Posterior cingulate gyrus (tissue), 11 donors: ENCODE results near the gene IBA57.
"Not testable (repeated sequence)": the region's sequence is repeated elsewhere in the genome, so short reads cannot be mapped to it uniquely, and the experiment has no call there.

ENCODE experiments used
- DNase-seq, 10 donors: peaks; one replicate each; pipeline versions ENCODE4 v3.0.0 to v3.0.0-alpha.2; 2020 to 2021; ENCODE audit warnings: mixed read lengths in 3 of 10
- intact Hi-C: fragments of 100-400 bp; cut with DNase I; formaldehyde crosslinking; loops from one replicate; pipeline ENCODE4 v1.15.1; 2023

Gene IBA57

DNA sequence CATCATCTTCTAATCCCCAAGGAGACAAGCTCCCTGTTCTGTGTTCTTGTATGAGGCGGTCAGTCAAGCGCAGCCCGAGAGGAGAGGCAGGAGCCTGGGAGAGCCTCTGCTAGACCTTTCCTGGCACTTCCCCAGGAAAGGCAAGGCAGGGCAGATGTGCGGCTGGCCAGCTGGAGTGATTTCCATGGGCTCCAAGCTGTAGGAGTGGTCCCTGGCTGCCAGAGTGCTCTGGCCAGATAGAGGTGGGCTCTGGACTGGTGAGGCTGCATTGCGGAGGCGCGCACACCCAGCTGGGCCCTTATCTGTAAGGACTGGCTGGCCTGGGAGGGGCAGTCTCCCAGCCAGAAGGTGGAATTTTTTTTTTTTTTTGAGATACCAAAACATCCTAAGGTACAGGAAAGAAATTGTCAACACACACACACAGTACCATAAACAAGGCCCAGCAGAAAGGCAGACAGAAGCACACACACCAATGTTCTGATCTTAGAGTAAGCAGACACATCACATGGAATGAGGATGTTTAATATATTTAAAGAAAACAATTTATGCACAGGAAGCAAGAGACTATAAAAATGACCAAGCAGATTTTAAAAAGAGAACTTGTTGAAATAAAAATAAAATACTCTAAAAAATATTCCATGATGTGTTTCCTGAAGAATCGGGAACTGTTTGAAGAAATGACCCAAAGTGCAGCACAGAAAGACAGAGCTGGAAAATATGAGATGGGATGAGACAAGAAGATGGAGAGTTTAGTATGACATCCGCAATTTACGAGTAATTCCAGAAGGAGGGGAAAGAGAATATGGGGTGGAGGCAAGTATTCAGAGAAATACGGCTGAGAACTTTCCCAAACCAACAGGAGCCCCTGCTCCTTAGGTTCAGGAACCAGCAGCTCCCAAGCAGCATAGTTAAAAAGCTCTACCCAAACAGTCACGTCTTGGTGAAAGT is 13.4 kb downstream of the IBA57 start:
- intact Hi-C loops, result no loop called here
- peak in 1 of 10 donors; percentile 49 for DNase-seq

DNA sequence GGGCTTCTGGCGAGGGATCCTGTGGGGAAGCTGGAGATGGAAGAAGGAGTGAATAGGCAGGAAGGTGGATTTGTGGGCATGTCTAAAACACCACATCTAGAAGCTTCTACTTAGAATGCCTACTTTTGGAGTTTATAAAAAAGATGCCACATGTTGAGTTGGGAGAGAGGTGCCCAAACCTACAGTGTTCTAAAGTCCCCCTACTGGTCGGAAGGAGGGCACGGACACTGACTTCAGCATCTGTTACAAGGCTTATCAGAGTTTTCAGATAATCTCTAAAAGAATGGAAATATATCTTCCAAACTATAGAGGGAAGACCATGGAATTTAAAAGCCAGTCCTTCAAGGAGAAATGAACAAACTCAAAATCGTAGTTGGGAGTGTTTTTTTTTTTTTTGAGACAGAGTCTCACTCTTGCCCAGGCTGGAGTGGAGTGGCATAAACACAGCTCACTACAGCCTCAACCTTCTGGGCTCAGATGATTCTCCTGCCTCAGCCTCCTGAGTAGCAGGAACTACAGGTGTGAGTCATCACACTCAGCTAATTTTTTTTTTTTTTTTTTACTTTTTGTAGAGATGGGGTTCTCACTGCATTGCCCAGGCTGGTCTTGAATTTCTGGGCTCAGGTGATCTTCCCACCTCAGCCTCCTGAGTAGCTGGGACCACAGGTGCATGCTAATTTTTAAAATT is 14.8 kb downstream of the IBA57 start:
- intact Hi-C loops, result no loop called here

DNA sequence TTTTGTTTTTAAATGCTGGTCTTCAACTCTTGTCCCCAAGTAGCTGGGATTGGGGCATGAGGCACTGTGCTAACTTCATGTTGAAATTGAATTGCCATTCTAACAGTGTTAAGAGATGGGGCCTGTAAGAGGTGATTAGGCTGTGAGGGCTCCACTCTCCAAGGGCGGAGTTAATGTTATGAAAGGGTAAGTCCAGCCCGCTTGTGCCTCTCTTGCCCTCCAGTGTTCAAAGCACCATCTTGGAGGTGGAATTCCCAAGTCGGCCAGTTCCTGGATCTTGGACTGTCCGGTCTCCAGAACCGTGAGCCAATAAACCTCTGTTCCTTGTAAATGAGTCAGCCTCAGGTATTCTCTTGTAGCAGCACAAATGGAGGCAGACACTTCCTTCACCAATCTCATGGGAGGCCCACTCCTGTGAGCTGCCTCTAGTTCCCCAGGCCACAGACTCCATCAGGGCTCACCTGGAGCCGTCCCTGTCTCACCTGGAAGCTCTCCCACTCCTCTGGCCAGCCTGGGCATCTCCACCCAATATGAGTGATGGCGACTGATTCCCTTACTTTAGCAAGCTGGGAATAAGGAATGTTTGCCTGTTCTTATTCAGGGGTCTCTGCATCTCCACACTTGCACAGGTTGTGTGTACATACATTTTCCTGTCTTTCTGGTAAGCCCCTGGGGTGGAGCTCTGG is 15.5 kb downstream of the IBA57 start:
- intact Hi-C loops, result no loop called here
- peak in 1 of 10 donors; percentile 55 for DNase-seq

More for the DNA sequence above, 14.8 kb downstream of the IBA57 start:
- no peak for DNase-seq

DNA sequence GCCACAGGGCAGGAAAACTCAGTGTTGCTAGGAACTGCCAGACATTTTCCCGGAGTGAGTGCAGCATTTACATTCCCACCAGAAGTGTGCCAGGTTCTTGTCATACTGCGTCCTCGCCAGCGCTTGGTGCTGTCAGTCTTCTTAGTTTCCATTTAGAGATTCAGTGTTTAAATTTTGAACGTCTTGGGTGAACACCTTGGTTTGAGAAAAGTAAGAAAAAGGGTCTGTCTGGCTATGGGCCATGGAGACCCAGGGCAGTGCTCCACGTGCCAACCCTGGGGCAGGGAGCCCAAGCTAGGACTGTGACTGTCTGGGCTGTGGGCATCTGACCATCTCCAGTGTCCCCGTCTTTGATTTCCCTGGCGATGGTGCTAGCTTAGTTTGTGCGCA is 16.0 kb downstream of the IBA57 start:
- no peak for DNase-seq
- intact Hi-C loops, result no loop called here

DNA sequence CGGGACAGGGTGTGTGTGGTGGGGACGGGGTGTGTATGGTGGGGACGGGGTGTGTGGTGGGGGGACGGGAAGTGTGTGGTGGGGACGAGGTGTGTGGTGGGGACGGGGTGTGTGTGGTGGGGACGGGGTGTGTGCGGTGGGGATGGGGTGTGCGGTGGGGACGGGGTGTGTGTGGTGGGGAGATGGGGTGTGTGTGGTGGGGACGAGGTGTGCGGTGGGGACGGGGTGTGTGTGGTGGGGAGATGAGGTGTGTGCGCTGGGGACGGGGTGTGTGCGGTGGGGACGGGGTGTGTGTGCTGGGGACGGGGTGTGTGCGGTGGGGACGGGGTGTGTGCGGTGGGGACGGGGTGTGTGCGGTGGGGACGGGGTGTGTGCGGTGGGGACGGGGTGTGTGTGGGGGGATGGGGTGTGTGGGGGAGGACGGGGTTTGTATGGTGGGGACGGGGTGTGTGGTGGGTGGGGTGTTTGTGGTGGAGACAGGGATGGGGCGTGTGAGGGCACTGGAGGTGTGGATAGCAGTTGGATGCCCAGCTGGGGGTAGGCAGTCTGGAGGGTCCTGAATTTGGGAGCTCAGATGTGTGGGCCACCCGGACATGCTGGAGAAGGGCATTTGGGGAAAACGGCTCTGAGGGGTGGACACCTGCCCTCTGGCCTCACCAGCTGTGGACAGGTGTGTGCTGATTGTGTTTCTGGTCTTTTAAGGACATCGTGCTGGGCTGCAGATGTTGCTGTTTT is 16.9 kb downstream of the IBA57 start:
- DNase-seq, result peak in 1 of 10 donors; percentile 63
- intact Hi-C loops, result no loop called here

DNA sequence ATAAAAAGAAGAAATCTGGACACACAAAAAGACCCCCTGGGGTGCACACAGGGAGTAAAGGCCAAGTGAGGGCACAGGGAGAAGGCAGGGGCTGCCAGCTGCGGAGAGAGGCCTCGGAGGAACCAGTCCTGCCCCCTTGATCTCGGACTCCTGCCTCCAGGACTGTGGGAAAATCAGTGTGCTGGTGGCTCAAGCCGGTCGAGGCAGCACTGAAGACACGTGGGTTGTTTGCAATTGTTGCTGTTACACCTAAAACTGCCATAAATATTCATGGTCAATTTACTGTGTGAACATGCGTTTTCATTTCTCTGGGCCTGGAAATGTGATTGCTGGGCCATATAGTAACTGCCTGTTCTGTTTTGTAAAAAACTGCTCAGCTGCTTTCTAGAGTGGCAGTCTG is 18.5 kb downstream of the IBA57 start:
- peak in 1 of 10 donors; percentile 43 for DNase-seq
- intact Hi-C loops, result no loop called here

DNA sequence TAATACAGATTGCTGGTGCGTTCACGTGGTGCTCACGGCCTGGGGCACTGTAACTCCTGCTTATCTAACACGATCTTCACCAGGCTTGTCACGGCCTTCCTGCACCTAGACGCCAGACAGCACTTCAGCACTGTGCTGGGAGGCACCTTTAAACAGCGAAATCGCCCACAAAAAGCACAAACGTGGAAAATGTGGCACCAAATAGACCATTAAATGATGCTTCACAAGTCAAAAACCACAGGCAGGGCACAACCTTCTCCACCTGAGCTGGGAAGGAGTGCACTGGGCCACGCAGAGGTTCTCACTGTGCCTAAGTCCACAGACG is 20.0 kb downstream of the IBA57 start:
- intact Hi-C loops, result no loop called here
- peak in 1 of 10 donors; percentile 38 for DNase-seq

DNA sequence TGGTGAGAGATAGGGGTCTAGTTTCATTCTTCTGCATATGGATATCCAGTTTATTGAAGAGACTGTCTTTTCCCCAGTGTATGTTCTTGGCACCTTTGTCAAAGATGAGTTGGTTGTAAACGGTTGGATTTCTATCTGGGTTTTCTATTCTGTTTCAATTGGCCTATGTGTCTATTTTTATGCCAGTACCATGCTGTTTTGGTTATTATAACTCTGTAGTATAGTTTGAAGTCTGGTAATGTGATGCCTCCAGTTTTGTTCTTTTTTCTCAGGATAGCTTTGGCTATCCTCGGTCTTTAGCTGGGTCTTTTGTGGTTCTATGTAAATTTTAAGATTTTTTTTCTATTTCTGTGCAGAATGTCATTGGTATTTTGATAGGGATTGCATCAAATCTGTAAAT is 22.6 kb downstream of the IBA57 start:
- DNase-seq, intact Hi-C loops: not testable (repeated sequence)

DNA sequence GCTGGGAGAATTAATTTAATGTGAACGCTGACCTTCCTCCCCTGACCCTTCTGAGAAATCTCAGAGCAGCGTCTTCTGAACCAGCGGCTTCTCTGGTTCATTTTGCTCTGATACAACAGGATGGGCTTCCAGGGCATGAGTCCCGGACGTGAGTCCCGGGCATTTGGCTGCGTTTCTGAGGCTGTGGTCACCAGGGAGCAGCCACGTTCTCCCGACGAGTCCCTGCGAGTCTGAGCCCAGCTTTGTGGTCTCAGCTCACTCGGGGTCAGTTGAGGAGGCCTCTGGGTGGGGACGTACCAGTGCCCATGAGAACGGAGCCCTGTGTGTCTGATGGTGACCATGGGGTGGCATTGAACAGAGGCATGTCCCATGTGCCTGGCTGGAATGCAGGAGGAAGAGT is 24.6 kb downstream of the IBA57 start:
- peak in 1 of 10 donors; percentile 58 for DNase-seq
- intact Hi-C loops, result no loop called here

DNA sequence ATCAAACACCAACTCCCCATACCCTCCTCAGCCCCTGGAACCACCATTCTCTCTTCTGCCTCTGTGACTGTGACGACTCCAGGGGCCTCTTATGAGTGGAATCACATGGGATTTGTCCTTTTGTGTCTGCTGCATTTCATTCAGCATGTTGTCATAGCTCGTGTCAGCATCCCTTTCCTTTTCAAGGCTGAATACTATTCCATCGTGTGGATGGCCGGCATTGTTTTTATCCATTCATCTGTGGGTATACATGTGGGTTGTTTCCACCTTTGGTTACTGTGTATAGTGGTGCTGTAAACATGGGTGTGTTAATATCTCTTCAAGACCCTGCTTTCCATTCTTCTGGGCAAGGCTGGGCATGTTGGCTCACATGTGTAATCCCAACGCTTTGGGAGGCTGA is 25.2 kb downstream of the IBA57 start:
- no peak for DNase-seq
- intact Hi-C loops, result no loop called here

DNA sequence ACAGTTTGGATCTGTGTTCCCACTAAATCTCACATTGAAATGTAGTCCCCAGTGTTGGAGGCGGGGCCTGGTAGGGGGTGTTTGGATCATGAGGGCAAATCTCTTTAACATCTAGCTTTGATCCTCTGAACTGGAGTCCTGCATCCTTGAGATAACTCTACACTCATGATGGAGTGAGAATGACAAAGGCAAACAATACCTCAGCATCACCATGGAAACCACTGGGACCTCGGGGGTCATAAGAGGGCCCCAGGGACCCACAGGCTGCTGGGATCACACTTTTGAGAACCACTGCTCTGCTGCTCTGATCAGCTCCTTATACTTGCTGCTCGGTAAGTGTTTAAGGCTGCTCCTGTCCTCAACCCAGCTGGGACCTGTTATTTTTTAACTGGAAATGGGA is 28.8 kb downstream of the IBA57 start:
- DNase-seq, result no peak
- intact Hi-C loops, result no loop called here

DNA sequence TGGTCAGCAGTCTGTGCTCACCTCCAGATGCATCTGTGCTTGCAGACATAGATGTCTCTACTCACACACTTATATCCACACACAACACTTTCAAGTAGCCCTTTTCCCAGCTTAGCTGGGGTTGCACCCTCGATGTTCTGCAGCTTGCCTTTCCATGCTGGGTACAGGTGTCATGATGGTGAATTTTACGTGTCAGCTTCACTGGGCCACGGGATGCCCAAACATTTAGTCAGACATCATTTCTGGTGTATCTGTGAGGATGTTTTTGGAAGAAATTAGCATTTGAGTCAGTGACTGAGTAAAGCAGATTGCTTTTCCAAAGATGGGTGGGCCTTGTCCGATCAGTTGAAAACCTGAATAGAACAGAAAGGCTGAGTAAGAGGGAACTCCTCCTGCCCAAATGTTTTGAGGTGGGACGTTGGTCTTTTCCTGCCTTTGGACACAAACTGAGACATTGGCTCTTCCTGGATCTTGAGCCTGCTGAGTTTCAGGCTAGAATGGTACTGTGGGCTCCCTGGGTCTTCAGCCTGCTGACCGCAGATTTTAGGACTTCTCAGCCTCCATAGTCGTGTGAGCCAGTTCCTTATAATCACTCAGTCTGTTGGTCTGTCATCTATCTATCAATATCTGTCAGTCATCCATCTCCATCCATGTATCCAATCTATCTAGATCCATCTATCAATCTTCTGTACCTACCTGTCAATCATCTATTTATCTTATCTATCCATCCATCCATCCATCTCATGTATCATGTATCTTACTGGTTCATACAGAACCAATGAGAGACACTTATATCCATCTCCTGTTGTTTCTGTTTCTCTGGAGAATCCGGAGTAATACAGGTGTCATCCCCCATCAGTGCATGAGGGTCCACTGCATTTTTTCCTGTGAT is 29.6 kb downstream of the IBA57 start:
- intact Hi-C loops, result no loop called here

DNA sequence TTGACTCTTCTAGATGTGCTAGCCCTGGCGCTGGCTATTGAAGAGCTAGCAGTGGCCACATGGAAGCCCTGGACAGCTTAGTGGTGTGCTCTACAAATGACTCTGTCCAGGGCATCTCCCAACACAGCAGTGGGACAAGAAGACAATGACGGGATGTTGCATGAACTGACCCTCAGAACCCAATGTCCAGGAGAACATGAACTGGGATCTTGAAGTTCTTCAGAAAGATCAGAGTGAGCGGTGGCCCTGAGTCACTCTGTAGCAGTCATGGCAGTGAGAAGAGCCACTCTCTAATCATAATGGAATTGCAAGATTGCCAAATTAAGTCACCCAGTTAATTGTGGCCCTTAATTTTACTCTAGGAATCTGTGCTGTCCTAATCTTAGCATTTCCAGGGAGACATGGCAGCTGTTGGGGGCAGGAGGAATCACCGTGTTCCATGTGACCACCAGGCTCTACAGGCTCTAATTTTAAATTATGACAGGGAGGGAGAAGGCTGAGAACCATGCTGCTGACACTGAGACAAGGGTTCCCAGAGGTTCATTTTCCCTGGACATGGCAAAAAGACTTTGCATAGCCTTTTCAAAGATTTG is 32.0 kb downstream of the IBA57 start:
- DNase-seq, result no peak
- intact Hi-C loops, result no loop called here

More for the DNA sequence above, 29.6 kb downstream of the IBA57 start:
- DNase-seq, result no peak

DNA sequence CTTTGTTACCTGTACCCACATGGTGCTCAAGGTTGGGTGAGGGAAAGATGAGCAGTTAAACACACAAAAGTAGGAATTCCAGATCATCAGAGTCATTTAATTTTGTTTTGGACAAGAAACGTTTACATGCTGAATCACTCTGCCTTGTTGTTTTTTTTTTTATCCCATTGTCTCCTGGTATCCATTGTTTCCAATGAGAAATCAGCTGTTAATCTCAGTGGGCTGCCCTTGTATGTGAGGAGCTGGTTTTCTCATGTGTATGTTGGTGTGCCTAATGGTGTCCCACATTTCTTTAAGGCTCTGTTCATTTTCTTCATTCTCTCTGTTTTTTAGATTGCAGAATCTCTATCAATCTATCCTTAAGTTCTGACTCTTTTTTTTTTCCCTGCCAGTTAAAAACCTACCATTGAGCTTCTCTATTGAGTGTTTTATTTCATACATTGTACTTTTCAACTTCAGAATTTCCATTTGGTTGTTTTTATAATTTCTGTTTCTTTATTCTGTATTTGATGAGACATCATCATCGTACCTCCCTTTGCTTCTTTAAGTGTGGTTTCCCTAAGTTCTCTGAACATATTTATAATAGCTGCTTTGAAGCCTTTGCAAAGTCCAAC is 33.5 kb downstream of the IBA57 start:
- no peak for DNase-seq
- intact Hi-C loops, result no loop called here

DNA sequence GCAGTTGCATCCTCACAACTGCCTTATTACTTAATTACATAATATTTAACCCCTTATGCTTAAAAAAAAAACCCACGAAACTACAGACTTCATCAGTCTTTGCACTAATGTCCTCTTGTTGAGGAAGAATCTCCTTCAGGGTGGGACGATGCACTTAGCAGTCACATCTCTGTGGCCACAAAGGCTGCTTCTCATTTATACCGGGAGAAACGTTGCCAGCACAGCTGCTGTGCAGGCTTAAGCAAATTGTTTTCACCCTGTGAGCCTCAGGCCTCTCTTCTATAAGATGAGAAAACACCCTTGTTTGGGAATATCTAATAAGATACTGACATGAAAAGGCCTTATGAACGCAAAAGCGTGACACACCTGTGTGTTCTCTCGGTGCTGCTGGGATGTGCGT is 39.4 kb downstream of the IBA57 start:
- DNase-seq, result no peak
- intact Hi-C loops, result no loop called here

DNA sequence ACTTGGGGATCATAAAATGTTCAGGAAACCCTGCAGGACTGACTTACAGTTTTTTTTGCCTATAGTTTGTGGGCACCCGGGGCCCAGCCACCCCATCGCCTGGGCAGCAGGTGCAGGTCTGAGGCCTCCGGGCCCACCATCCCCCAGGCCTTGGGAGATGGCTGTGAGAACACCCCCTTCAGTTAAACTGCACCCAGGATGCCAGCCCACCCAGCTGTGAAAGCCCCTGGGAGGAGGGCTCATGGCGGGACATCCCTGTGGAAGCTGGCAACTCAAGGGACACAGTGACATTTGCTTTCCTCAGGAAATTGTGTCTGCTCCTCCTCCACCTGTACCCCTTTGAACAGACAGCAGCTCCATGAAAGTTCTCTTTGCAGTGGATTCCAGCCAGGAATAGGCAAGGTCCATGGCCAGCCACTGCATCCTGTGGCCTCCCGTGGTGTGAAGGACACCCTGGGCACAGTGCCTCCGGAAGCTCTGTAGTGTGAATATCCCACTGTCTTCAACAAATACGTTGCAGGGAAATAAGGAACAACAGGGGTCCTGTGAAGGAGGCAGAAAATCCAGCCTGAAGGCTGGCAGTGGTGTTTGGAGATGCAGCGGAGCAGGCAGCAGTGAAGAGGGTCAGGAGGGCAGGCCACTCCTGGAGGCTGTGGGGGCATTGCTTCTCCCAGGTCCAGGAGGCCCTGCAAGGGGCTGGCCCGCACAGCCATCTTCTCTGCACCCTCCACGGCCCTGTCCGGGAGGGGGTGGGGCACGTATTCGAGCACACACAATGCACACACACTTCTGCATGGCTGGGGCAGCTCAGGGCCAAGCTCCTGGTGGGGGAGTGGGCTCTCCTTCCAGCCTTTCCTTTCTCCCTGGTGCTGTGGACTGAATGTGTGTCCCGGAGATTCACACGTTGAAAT is 40.2 kb downstream of the IBA57 start:
- peak in 1 of 10 donors; percentile 60 for DNase-seq
- intact Hi-C loops, result no loop called here

DNA sequence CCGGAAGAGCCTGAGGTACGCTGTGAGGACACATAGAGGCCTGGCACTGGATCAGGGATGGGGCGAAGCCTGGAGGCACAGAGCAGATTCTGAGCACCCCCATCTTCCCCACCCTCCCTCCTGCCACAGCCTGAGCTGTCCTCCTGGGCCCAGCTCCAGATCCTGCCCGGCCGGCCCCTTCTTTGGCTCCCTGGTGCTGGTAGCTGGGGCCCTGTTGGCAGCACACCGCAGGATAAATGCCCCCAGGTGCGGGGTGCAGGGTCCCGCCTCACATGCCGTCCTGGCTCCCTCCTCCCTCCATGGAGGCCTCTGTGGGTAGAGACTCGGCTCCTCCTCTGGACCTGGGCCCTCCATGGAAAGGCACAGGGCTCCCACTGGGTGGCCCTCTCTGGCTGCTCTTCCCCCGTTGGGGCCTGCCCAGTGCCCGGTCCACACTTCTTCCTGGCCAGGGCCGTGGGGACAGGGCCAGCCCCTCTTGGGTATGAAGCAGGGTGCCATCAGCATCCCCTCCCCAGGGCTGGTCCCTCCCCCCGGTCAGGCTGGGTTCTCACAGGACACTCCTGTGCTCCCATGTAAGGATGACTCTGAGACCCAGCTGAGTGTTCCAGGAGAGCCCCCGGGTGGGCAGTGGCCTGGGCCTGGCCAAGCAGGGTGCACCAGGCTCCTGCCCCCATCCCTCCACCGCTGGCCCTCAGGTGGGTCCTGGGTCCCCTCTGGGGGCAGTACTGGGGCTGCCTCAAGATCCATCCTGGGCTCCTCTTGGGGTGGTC is 41.2 kb downstream of the IBA57 start:
- intact Hi-C loops, result no loop called here
- DNase-seq, result peak in 1 of 10 donors; percentile 70
